Measurements from ENCODE around the gene NT5C1B. TPM values are rescaled to one million over a fixed set of nuclear protein-coding genes. Genes with fewer than 3 reads are reported as not detected.

NT5C1B gene
- total and polyA plus RNA-seq, 9 donors: not detected

GRCh38 chr2:18612133-18612532 is 22.8 kb upstream of the NT5C1B start:
- no peak overlapping the region for H3K4me3 ChIP-seq
- intact Hi-C loops (cut with DNase I): no loop called here
- H3K4me1 ChIP-seq (ENCODE audit: insufficient read depth): no peaks in the 10 kb centered on the region
- DNase-seq: no peak
- 52 to 61% (median 55%) methylated on average over 3 of the region's 3 CpGs for WGBS, 3 donors
- TF ChIP-seq POLR2A (IDR thresholded peaks at IDR 0.05) (no peak), EP300 (IDR thresholded peaks at IDR 0.05) (no peak), CTCF (IDR thresholded peaks at IDR 0.05) (no peak)
- H3K27ac ChIP-seq: no peak overlapping the region
- H3K36me3 ChIP-seq: no peaks in the 10 kb centered on the region
- H3K27me3 ChIP-seq: no peaks in the 10 kb centered on the region
- no peaks in the 10 kb centered on the region for H3K9me3 ChIP-seq

- H3K4me3 ChIP-seq: no peak overlapping the region
- H3K27ac ChIP-seq: no peak overlapping the region
- no peak for DNase-seq
- WGBS, 3 donors: 97 to 100% (median 100%) methylated on average over 1 of the region's 1 CpG
- no peaks in the 10 kb centered on the region for H3K9me3 ChIP-seq
- no peaks in the 10 kb centered on the region for H3K36me3 ChIP-seq
- H3K4me1 ChIP-seq (ENCODE audit: insufficient read depth): no peaks in the 10 kb centered on the region
- TF ChIP-seq POLR2A (IDR thresholded peaks at IDR 0.05) (no peak), CTCF (IDR thresholded peaks at IDR 0.05) (no peak), EP300 (IDR thresholded peaks at IDR 0.05) (no peak)
- H3K27me3 ChIP-seq: no peaks in the 10 kb centered on the region
- intact Hi-C loops (cut with DNase I): no loop called here
Observed at GRCh38 chr2:18611604-18612003, 22.2 kb upstream of the NT5C1B start.

- H3K36me3 ChIP-seq: no peaks in the 10 kb centered on the region
- intact Hi-C loops (cut with DNase I): no loop called here
- 96 to 97% (median 97%) methylated on average over 5 of the region's 5 CpGs for WGBS, 3 donors
- no peak overlapping the region for H3K4me3 ChIP-seq
- H3K27ac ChIP-seq: no peak overlapping the region
- TF ChIP-seq POLR2A (IDR thresholded peaks at IDR 0.05) (no peak), EP300 (IDR thresholded peaks at IDR 0.05) (no peak), CTCF (IDR thresholded peaks at IDR 0.05) (no peak)
- no peaks in the 10 kb centered on the region for H3K27me3 ChIP-seq
- H3K9me3 ChIP-seq: no peaks in the 10 kb centered on the region
- no peak for DNase-seq
- H3K4me1 ChIP-seq (ENCODE audit: insufficient read depth): no peaks in the 10 kb centered on the region
Observed at GRCh38 chr2:18611184-18611583, 21.8 kb upstream of the NT5C1B start.

GRCh38 chr2:18610651-18611050 is 21.3 kb upstream of the NT5C1B start:
- H3K4me1 ChIP-seq (ENCODE audit: insufficient read depth): no peaks in the 10 kb centered on the region
- H3K27ac ChIP-seq: no peak overlapping the region

More at GRCh38 chr2:18610651-18611050, 21.3 kb upstream of the NT5C1B start:
- intact Hi-C loops (cut with DNase I): no loop called here
- TF ChIP-seq EP300 (IDR thresholded peaks at IDR 0.05) (no peak), CTCF (IDR thresholded peaks at IDR 0.05) (no peak), POLR2A (IDR thresholded peaks at IDR 0.05) (no peak)
- Histone ChIP-seq H3K9me3 (no peaks in the 10 kb centered on the region), H3K4me3 (no peak overlapping the region), H3K36me3 (no peaks in the 10 kb centered on the region), H3K27me3 (no peaks in the 10 kb centered on the region)
- 87 to 100% (median 95%) methylated on average over 1 of the region's 1 CpG for WGBS, 3 donors
- no peak for DNase-seq

Measured in ovary (tissue), 9 donors.